GM12878 (cell line): ENCODE measurements around the gene PRC1. TPM values are rescaled to one million over a fixed set of nuclear protein-coding genes. Genes with fewer than 3 reads are reported as not detected.
A peak's percentile ranks its signal among the peaks of the same experiment; 100 is the strongest.

ENCODE experiments used
- ATAC-seq: fragments of 200-7000 bp; cut with Tn5 transposase; 3 replicates; pipeline ENCODE4 v1.9.1; 2020; ENCODE audit warnings: mild to moderate bottlenecking, moderate library complexity
- BruUV-seq: library from RNA; stranded (reverse); fragments of 400-500 nt; replicated peaks from 2 replicates; lab custom pipeline; 2021; lab: Mats Ljungman, UMichigan
- CTCF ChIA-PET: fragments of 300-600 bp; sonication (Branson Sonifier 250); formaldehyde crosslinking; extraction: SDS; loops from one replicate; lab custom pipeline; 2021; ENCODE audit warnings: inconsistent platforms; lab: Yijun Ruan, JAX
- POLR2A ChIA-PET: fragments of 350-600 bp; formaldehyde crosslinking; extraction: SDS; loops from one replicate; lab custom pipeline; 2021; ENCODE audit warnings: inconsistent platforms; lab: Charles Lee
- RAD21 ChIA-PET: fragments of 300-600 bp; sonication (Branson Sonifier 250); formaldehyde crosslinking; loops from one replicate; lab custom pipeline; 2023; ENCODE audit warnings: antibody characterized with exemption; ENCODE audit not compliant: unreplicated experiment; lab: Charles Lee
- SMC1A ChIA-PET: fragments of 300-600 bp; sonication (Branson Sonifier 250); formaldehyde crosslinking; loops from one replicate; lab custom pipeline; 2023; ENCODE audit not compliant: unreplicated experiment, uncharacterized antibody; lab: Charles Lee
- DNase-seq: peaks from one replicate; pipeline ENCODE4 v3.0.0-alpha.2; 2011; ENCODE audit warnings: low read depth, low spot score
- FAIRE-seq: peaks from 3 replicates; lab custom pipeline; 2011; peaks lifted over from hg19 to GRCh38; lab: Jason Lieb, UNC
- H2AFZ ChIP-seq: 2 replicates; pipeline ENCODE4 v1.6.0; 2011; ENCODE audit warnings: low read depth, low read length, control low read depth; ENCODE audit not compliant: control insufficient read depth
- H3K27ac ChIP-seq: 2 replicates; pipeline ENCODE4 v1.5.1; 2011; ENCODE audit warnings: control low read depth; ENCODE audit not compliant: control insufficient read depth, insufficient read depth
- H3K27me3 ChIP-seq, 2 experiments: replicated peaks in 1 of 2; 2 replicates each; pipeline versions ENCODE4 v1.6.0 to v1.6.1; 2011; ENCODE audit warnings: low read length in 1 of 2; ENCODE audit not compliant: control insufficient read depth in 2 of 2, insufficient read depth in 2 of 2
- H3K36me3 ChIP-seq, 2 experiments: 2 replicates each; pipeline ENCODE4 v1.5.1; 2011; ENCODE audit warnings: low read length in 1 of 2; ENCODE audit not compliant: control insufficient read depth in 2 of 2, insufficient read depth in 2 of 2
- H3K4me1 ChIP-seq: 2 replicates; pipeline ENCODE4 v1.6.1; 2011; ENCODE audit warnings: mild to moderate bottlenecking, low read length, moderate library complexity, mixed read lengths; ENCODE audit not compliant: control insufficient read depth, insufficient read depth
- H3K4me2 ChIP-seq: 2 replicates; pipeline ENCODE4 v1.6.0; 2011; ENCODE audit warnings: control low read depth; ENCODE audit not compliant: control insufficient read depth, insufficient read depth
- H3K4me3 ChIP-seq: fragments of 200-600 bp; sonication (generic); 2 replicates; pipeline ENCODE4 v1.5.1; 2016
- H3K79me2 ChIP-seq: 2 replicates; pipeline ENCODE4 v1.6.0; 2011; ENCODE audit warnings: low read length; ENCODE audit not compliant: control insufficient read depth, insufficient read depth
- H3K9ac ChIP-seq: 2 replicates; pipeline ENCODE4 v1.8.0; 2011; ENCODE audit warnings: low read length, control low read depth, mixed read lengths; ENCODE audit not compliant: control insufficient read depth, insufficient read depth
- H3K9me3 ChIP-seq: replicated peaks from 3 replicates; pipeline ENCODE4 v1.5.1; 2011; ENCODE audit warnings: mild to moderate bottlenecking, low read length; ENCODE audit not compliant: control insufficient read depth, insufficient read depth
- H4K20me1 ChIP-seq: 2 replicates; pipeline ENCODE4 v1.6.0; 2011; ENCODE audit not compliant: control insufficient read depth, insufficient read depth
- BACH1 ChIP-seq: fragments of 450-650 bp; IDR thresholded peaks from 2 replicates; pipeline ENCODE4 v1.6.1; 2017; ENCODE audit warnings: mild to moderate bottlenecking, borderline replicate concordance
- JUNB ChIP-seq: IDR thresholded peaks from 2 replicates; pipeline ENCODE4 v1.6.1; 2016; ENCODE audit warnings: antibody characterized with exemption, mild to moderate bottlenecking
- JUND ChIP-seq: IDR thresholded peaks from 2 replicates; pipeline ENCODE4 v1.6.1; 2012; ENCODE audit warnings: low read depth, mild to moderate bottlenecking, low read length, improper control_type of control experiment, moderate library complexity
- NBN ChIP-seq: fragments of 450-650 bp; IDR thresholded peaks from 2 replicates; pipeline ENCODE4 v1.6.1; 2016
- NR2C2 ChIP-seq: IDR thresholded peaks from 2 replicates; pipeline ENCODE4 v1.6.1; 2011; ENCODE audit warnings: borderline replicate concordance, low read depth; ENCODE audit not compliant: control insufficient read depth, insufficient read length
- RAD21 ChIP-seq: IDR thresholded peaks from 2 replicates; pipeline ENCODE4 v1.6.1; 2011; ENCODE audit warnings: mild to moderate bottlenecking, low read depth, low read length, moderate library complexity; ENCODE audit not compliant: insufficient read depth
- RCOR1 ChIP-seq: conservative IDR thresholded peaks from 2 replicates; pipeline ENCODE4 v1.6.1; 2012; ENCODE audit warnings: low read depth, low read length, improper control_type of control experiment
- SP1 ChIP-seq: IDR thresholded peaks from one replicate; pipeline ENCODE4 v1.6.1; 2011; ENCODE audit warnings: low read depth, low read length
- SREBF1 ChIP-seq: IDR thresholded peaks from 2 replicates; pipeline ENCODE4 v1.6.1; 2012; ENCODE audit warnings: mild to moderate bottlenecking, low read length
- YBX1 ChIP-seq: fragments of 450-650 bp; IDR thresholded peaks from 2 replicates; pipeline ENCODE4 v1.6.1; 2016; ENCODE audit warnings: antibody characterized with exemption
- ZNF687 ChIP-seq: fragments of 450-650 bp; IDR thresholded peaks from 2 replicates; pipeline ENCODE4 v1.6.1; 2017; ENCODE audit warnings: mild to moderate bottlenecking, moderate library complexity
- ZSCAN29 ChIP-seq: fragments of 450-650 bp; IDR thresholded peaks from 2 replicates; pipeline ENCODE4 v1.6.1; 2017; ENCODE audit warnings: mild to moderate bottlenecking, moderate library complexity
- WGBS: methylation state at CpG from one replicate; pipeline ENCODE4 v1.1.6; 2016; ENCODE audit warnings: low lambda C conversion rate; ENCODE audit not compliant: insufficient replicate concordance, insufficient coverage; ENCODE audit errors: missing lambda C conversion rate; 5-methylcytosine and 5-hydroxymethylcytosine counted together
- in situ Hi-C: fragments of 300-500 bp; cut with MboI; formaldehyde crosslinking; loops from 9 replicates; pipeline ENCODE4 v1.14.3; 2018; ENCODE audit warnings: mixed read lengths
- intact Hi-C: fragments of 100-400 bp; cut with micrococcal nuclease; formaldehyde crosslinking; loops from one replicate; pipeline ENCODE4 v1.14.2; 2022; ENCODE audit not compliant: unreplicated experiment
- polyA plus RNA-seq, 11 experiments: library from polyadenylated mRNA; depleted of rRNA in 4 of 11; unstranded in 6 of 11; stranded (reverse) in 5 of 11; fragments of >200 nt; fragmentation: Nextera tagmentation in 4 of 11; fragmentation: Illumina TruSeq in 1 of 11; extraction: Ambion mirVana in 4 of 11; extraction: Trizol in 1 of 11; gene quantifications; 1 replicate in 1 of 11; 2 replicates in 10 of 11; pipeline versions ENCODE4 v1.2.1 to v1.2.3, GENCODE V29; 2011 to 2016; ENCODE audit warnings: inconsistent platforms in 2 of 11, missing spikeins in 2 of 11, low read depth in 1 of 11
- total RNA-seq, 4 experiments: library from RNA; depleted of rRNA in 3 of 4; stranded (reverse); fragments of >200 nt in 3 of 4; fragmentation: Illumina TruSeq in 1 of 4; extraction: Trizol in 1 of 4; gene quantifications; 2 replicates each; pipeline versions ENCODE4 v1.2.1 to v1.2.3, GENCODE V29; 2013 to 2021
- TF ChIP-seq, protein P1 (sequence below): IDR thresholded peaks from 2 replicates; pipeline ENCODE4 v1.6.1; 2011; ENCODE audit warnings: borderline replicate concordance, low read depth, mild to moderate bottlenecking, moderate library complexity, low read length; ENCODE audit not compliant: insufficient read depth, poor library complexity, severe bottlenecking

Gene PRC1
- total and polyA plus RNA-seq, 10 of the 15 experiments (the other 5 are each of a cell fraction or from before 2014, with no cell fraction given): 100 to 241 (median 131) TPM

DNA sequence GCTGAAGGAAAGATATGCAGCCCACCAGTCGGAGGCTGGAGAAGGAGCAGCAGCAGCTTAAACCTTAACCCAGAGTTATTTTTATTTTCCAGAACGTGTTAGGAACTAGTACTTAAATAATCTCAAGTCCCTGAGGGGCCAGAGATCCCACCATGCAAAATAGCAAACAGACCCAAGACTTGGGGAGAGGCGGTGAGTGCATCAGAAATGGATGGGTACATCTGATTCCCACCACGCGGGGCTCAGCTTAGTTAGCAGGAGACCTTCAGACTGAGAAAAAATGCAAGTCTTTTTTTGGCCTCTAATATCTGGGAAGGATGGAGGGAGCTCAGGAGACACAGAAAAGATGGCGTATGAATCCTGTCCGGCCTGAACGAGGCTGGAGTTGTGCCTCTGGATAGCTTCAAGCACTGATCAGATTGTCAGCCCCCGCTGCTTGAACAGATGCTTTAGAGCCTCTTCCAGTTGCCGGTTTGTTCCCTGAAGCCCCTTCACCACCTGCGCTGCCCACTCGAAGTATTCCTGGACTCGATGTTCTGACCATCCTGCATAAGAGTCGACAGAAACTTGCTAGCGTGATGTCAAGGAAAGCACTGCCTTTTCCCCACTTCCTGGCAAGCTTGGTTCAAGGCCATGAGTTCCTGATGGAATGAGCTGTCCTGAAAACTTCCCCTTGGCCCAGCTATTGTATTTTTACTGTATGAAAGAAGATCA, 63.3 kb downstream of the PRC1 start:
- peak overlapping the region; percentile 85 for H3K27ac ChIP-seq
- CTCF ChIA-PET: interaction anchor here (0.7 to 18.1 kb wide), 59 partner anchors 8 to 699 kb away, joined by 3 to 480 read pairs (median 4); partner anchors contain the start of genes BLM, FES, MAN2A2 and NGRN
- no peak for DNase-seq
- in situ Hi-C loops (no loop called here), intact Hi-C loops (loop anchor here (5.0 to 10.0 kb wide), 4 partner anchors 76 to 289 kb away; partner anchors contain the start of gene BLM)
- H3K36me3 ChIP-seq: no peaks in the 10 kb centered on the region
- BruUV-seq: no TSS peak
- no peaks in the 10 kb centered on the region for H3K27me3 ChIP-seq
- H3K4me2 ChIP-seq: peak overlapping the region; percentile 87
- H3K9me3 ChIP-seq: no peaks in the 10 kb centered on the region
- 38% methylated on average over 15 of the region's 15 CpGs for WGBS
- no peaks in the 10 kb centered on the region for H4K20me1 ChIP-seq
- no peak for ATAC-seq
- POLR2A ChIA-PET: interaction anchor here (0.7 to 7.0 kb wide), 19 partner anchors 8 to 568 kb away, joined by 3 to 113 read pairs (median 4); partner anchors contain the start of genes BLM, MAN2A2 and RCCD1
- H2AFZ ChIP-seq: peak overlapping the region; percentile 98; the same call in 1 of the 2 replicates
- no peak for FAIRE-seq
- H3K4me3 ChIP-seq: peak overlapping the region; percentile 90
- H3K9ac ChIP-seq: peak overlapping the region; percentile 93
- H3K79me2 ChIP-seq: peaks cover 27% of the 10 kb centered on the region
- RAD21 ChIA-PET: interaction anchor here (0.5 to 7.2 kb wide), 31 partner anchors 7 to 739 kb away, joined by 3 to 193 read pairs (median 4); partner anchors contain the start of genes BLM, FES, MAN2A2 and RCCD1
- H3K4me1 ChIP-seq: peaks cover 30% of the 10 kb centered on the region
- TF ChIP-seq YBX1 (no peak), SREBF1 (no peak), BACH1 (no peak), NBN (no peak), JUNB (no peak), RAD21 (no peak), RCOR1 (no peak), ZSCAN29 (no peak), NR2C2 (no peak), ZNF687 (no peak), SP1 (no peak), JUND (no peak)
- TF ChIP-seq, protein P1, sequence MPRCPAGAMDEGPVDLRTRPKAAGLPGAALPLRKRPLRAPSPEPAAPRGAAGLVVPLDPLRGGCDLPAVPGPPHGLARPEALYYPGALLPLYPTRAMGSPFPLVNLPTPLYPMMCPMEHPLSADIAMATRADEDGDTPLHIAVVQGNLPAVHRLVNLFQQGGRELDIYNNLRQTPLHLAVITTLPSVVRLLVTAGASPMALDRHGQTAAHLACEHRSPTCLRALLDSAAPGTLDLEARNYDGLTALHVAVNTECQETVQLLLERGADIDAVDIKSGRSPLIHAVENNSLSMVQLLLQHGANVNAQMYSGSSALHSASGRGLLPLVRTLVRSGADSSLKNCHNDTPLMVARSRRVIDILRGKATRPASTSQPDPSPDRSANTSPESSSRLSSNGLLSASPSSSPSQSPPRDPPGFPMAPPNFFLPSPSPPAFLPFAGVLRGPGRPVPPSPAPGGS: no peak
- TF ChIP-seq, all 136 proteins: peak for 0
- SMC1A ChIA-PET: interaction anchor here (0.7 to 9.2 kb wide), 21 partner anchors 9 to 611 kb away, joined by 3 to 225 read pairs (median 4); partner anchors contain the start of gene MAN2A2
